HCT116 (cell line): ENCODE measurements around the gene PCP2. TPM values are rescaled to one million over a fixed set of nuclear protein-coding genes. Genes with fewer than 3 reads are reported as not detected.

Experiments used
- ATAC-seq: fragments of 200-7000 bp; cut with Tn5 transposase; 2 replicates; pipeline ENCODE4 v1.9.1; 2020; ENCODE audit warnings: mild to moderate bottlenecking, moderate library complexity
- BruUV-seq: library from RNA; stranded (reverse); fragments of 400-500 nt; replicated peaks from 2 replicates; lab custom pipeline; 2021; lab: Mats Ljungman, UMichigan
- CTCF ChIA-PET: fragments of 300-600 bp; sonication (Branson Sonifier 250); formaldehyde crosslinking; loops from one replicate; lab custom pipeline; 2021; ENCODE audit warnings: antibody characterized with exemption; lab: Charles Lee
- POLR2A ChIA-PET: fragments of 300-600, 350-600 bp; sonication (Branson Sonifier 250); formaldehyde crosslinking; loops from one replicate; lab custom pipeline; 2021; ENCODE audit warnings: antibody characterized with exemption; lab: Charles Lee
- RAD21 ChIA-PET, 2 experiments: fragments of 300-600 bp; sonication (Branson Sonifier 250); formaldehyde crosslinking; loops; one replicate each; lab custom pipeline; 2023; ENCODE audit warnings: low total read pairs in 2 of 2; ENCODE audit not compliant: uncharacterized antibody in 2 of 2, unreplicated experiment in 2 of 2, low non-redundant PET in 1 of 2; lab: Charles Lee
- DNase-seq: peaks from one replicate; pipeline ENCODE4 v3.0.0-alpha.2; 2010; ENCODE audit warnings: low read depth, low spot score
- H2AFZ ChIP-seq: fragments of 200-600 bp; shearing (Covaris generic), sonication (generic); 2 replicates; pipeline ENCODE4 v1.6.1; 2017; ENCODE audit warnings: low read depth, mixed run types, mixed read lengths, antibody characterized with exemption, low read length; ENCODE audit not compliant: poor library complexity, severe bottlenecking
- H3K27ac ChIP-seq: 2 replicates; pipeline ENCODE4 v1.5.1; 2012; ENCODE audit warnings: low read depth, low read length
- H3K27me3 ChIP-seq: fragments of 200-600 bp; sonication (generic); 2 replicates; pipeline ENCODE4 v1.6.1; 2016; ENCODE audit warnings: mixed run types, low read length, mixed read lengths; ENCODE audit not compliant: insufficient read depth
- H3K36me3 ChIP-seq, 2 experiments: fragments of 200-500 bp in 1 of 2; fragments of 200-600 bp in 1 of 2; sonication (Bioruptor generic) in 1 of 2; sonication (generic) in 1 of 2; 2 replicates each; pipeline versions ENCODE4 v1.5.1 to v1.6.1; 2014 to 2016; ENCODE audit warnings: low read length in 2 of 2, inconsistent platforms in 1 of 2, mixed read lengths in 1 of 2, mixed run types in 1 of 2; ENCODE audit not compliant: insufficient read depth in 2 of 2, control insufficient read depth in 1 of 2
- H3K4me1 ChIP-seq, 2 experiments: fragments of 200-600 bp in 1 of 2; sonication (generic) in 1 of 2; 2 replicates each; pipeline versions ENCODE4 v1.5.1 to v1.6.1; 2012 to 2017; ENCODE audit warnings: low read length in 2 of 2, inconsistent platforms in 1 of 2, mild to moderate bottlenecking in 1 of 2, mixed read lengths in 1 of 2, mixed run types in 1 of 2, moderate library complexity in 1 of 2; ENCODE audit not compliant: insufficient read depth in 2 of 2, control insufficient read depth in 1 of 2
- H3K4me2 ChIP-seq: fragments of 200-600 bp; sonication (generic); 2 replicates; pipeline ENCODE4 v1.6.1; 2017; ENCODE audit warnings: mixed run types, low read length, mixed read lengths
- H3K4me3 ChIP-seq, 2 experiments: fragments of 200-600 bp in 1 of 2; sonication (generic) in 1 of 2; replicated peaks in 1 of 2; 2 replicates each; pipeline ENCODE4 v1.5.1; 2011 to 2016; ENCODE audit warnings: low read length in 2 of 2, control low read depth in 1 of 2, low read depth in 1 of 2, mild to moderate bottlenecking in 1 of 2, mixed read lengths in 1 of 2, mixed run types in 1 of 2
- H3K79me2 ChIP-seq: fragments of 200-600 bp; sonication (generic); 2 replicates; pipeline ENCODE4 v1.6.1; 2017; ENCODE audit warnings: mild to moderate bottlenecking, mixed run types, low read length, moderate library complexity, mixed read lengths; ENCODE audit not compliant: insufficient read depth
- H3K9ac ChIP-seq: fragments of 200-600 bp; sonication (generic); 2 replicates; pipeline ENCODE4 v1.6.1; 2016; ENCODE audit warnings: low read length, mixed read lengths
- H3K9me2 ChIP-seq: fragments of 200-600 bp; sonication (generic), shearing (Covaris generic); 2 replicates; pipeline ENCODE4 v1.6.1; 2017; ENCODE audit warnings: mixed run types, mild to moderate bottlenecking, moderate library complexity; ENCODE audit not compliant: insufficient read depth
- H3K9me3 ChIP-seq, 2 experiments: fragments of 200-500 bp in 1 of 2; fragments of 200-600 bp in 1 of 2; sonication (Bioruptor generic) in 1 of 2; sonication (generic) in 1 of 2; 2 replicates each; pipeline ENCODE4 v1.6.1; 2014 to 2017; ENCODE audit warnings: low read length in 2 of 2, mixed read lengths in 2 of 2, inconsistent platforms in 1 of 2, low read depth in 1 of 2, mild to moderate bottlenecking in 1 of 2, mixed run types in 1 of 2, moderate library complexity in 1 of 2; ENCODE audit not compliant: control insufficient read depth in 1 of 2, insufficient read depth in 1 of 2
- H4K20me1 ChIP-seq: fragments of 200-600 bp; sonication (generic), shearing (Covaris generic); 2 replicates; pipeline ENCODE4 v1.6.1; 2017; ENCODE audit warnings: mixed run types, mild to moderate bottlenecking, moderate library complexity; ENCODE audit not compliant: insufficient read depth
- ATF3 ChIP-seq: IDR thresholded peaks from 2 replicates; pipeline ENCODE4 v1.6.1; 2012
- EGR1 ChIP-seq: IDR thresholded peaks from 2 replicates; pipeline ENCODE4 v1.6.1; 2012; ENCODE audit warnings: low read depth
- ELF1 ChIP-seq: IDR thresholded peaks from 2 replicates; pipeline ENCODE4 v1.6.1; 2012; ENCODE audit warnings: low read depth, borderline replicate concordance
- FOSL1 ChIP-seq: IDR thresholded peaks from 2 replicates; pipeline ENCODE4 v1.6.1; 2012; ENCODE audit warnings: low read depth
- JUND ChIP-seq: IDR thresholded peaks from 2 replicates; pipeline ENCODE4 v1.6.1; 2012
- MAX ChIP-seq: IDR thresholded peaks from 2 replicates; pipeline ENCODE4 v1.6.1; 2012
- POLR2AphosphoS5 ChIP-seq: IDR thresholded peaks from 2 replicates; pipeline ENCODE4 v1.6.1; 2011; ENCODE audit warnings: mild to moderate bottlenecking, low read depth, low read length, moderate library complexity
- REST ChIP-seq: IDR thresholded peaks from 2 replicates; pipeline ENCODE4 v1.6.1; 2012; ENCODE audit warnings: low read depth
- SP1 ChIP-seq: IDR thresholded peaks from 2 replicates; pipeline ENCODE4 v1.6.1; 2012; ENCODE audit warnings: low read depth
- SRF ChIP-seq: IDR thresholded peaks from 2 replicates; pipeline ENCODE4 v1.6.1; 2012; ENCODE audit warnings: low read depth
- TCF7L2 ChIP-seq: IDR thresholded peaks from 2 replicates; pipeline ENCODE4 v1.7.0; 2011; ENCODE audit warnings: borderline replicate concordance, inconsistent platforms; ENCODE audit not compliant: insufficient read depth, insufficient read length; ENCODE audit errors: extremely low read depth
- ZBTB33 ChIP-seq: IDR thresholded peaks from 2 replicates; pipeline ENCODE4 v1.6.1; 2011; ENCODE audit warnings: mild to moderate bottlenecking, low read length, moderate library complexity; ENCODE audit not compliant: insufficient replicate concordance; ENCODE audit errors: extremely low read depth
- ZFX ChIP-seq: fragments of 450-650 bp; IDR thresholded peaks from 2 replicates; pipeline ENCODE4 v1.6.1; 2017
- ZNF274 ChIP-seq: fragments of 200-500 bp; sonication (Bioruptor generic); IDR thresholded peaks from 2 replicates; pipeline ENCODE4 v1.6.1; 2014; ENCODE audit warnings: mild to moderate bottlenecking, low read depth, low read length, inconsistent platforms
- intact Hi-C: fragments of 100-400 bp; cut with micrococcal nuclease; formaldehyde crosslinking; loops from 2 replicates; pipeline ENCODE4 v1.10.0; 2022
- total RNA-seq: library from RNA; stranded (reverse); gene quantifications from one replicate; pipeline ENCODE4 v1.2.1, GENCODE V29; 2021; ENCODE audit not compliant: unreplicated experiment

PCP2 gene
- total RNA-seq, 1 experiment from 2014 or later = 0.32 TPM

- no peak for TF ChIP-seq EGR1
These were observed 31.6 kb upstream of the PCP2 start (continued) for GRCh38 chr19:7665076-7665475.

- no peak overlapping the region for H3K27ac ChIP-seq
- POLR2A ChIA-PET = no interaction called here
- H3K9me3 ChIP-seq = no peaks in the 10 kb centered on the region
- H3K9me2 ChIP-seq = no peaks in the 10 kb centered on the region
- no TSS peak for BruUV-seq
- DNase-seq = no peak
- ATAC-seq = no peak
- H2AFZ ChIP-seq = no peak overlapping the region
- intact Hi-C loops = no loop called here
- H3K9ac ChIP-seq = no peak overlapping the region
- CTCF ChIA-PET = no interaction called here
- RAD21 ChIA-PET = no interaction called here
- no peaks in the 10 kb centered on the region for H4K20me1 ChIP-seq
- H3K36me3 ChIP-seq = no peaks in the 10 kb centered on the region
- TF ChIP-seq MAX = no peak
- no peak overlapping the region for H3K4me3 ChIP-seq
- H3K79me2 ChIP-seq = no peaks in the 10 kb centered on the region
- no peaks in the 10 kb centered on the region for H3K27me3 ChIP-seq
- H3K4me2 ChIP-seq = no peak overlapping the region
- no peaks in the 10 kb centered on the region for H3K4me1 ChIP-seq
These were observed 30.2 kb upstream of the PCP2 start for GRCh38 chr19:7663706-7664105.

GRCh38 chr19:7662657-7663056 lies 29.1 kb upstream of the PCP2 start:
- ATAC-seq (no peak), DNase-seq (no peak)
- RAD21 ChIA-PET = no interaction called here
- no peaks in the 10 kb centered on the region for H3K36me3 ChIP-seq
- no peaks in the 10 kb centered on the region for H3K79me2 ChIP-seq
- no peaks in the 10 kb centered on the region for H4K20me1 ChIP-seq
- POLR2A ChIA-PET = no interaction called here
- H3K4me3 ChIP-seq = no peak overlapping the region
- no peaks in the 10 kb centered on the region for H3K9me2 ChIP-seq
- no peaks in the 10 kb centered on the region for H3K27me3 ChIP-seq
- no peak overlapping the region for H3K4me2 ChIP-seq
- H3K9me3 ChIP-seq = no peaks in the 10 kb centered on the region
- H2AFZ ChIP-seq = no peak overlapping the region
- H3K4me1 ChIP-seq = no peaks in the 10 kb centered on the region
- CTCF ChIA-PET = no interaction called here
- intact Hi-C loops = no loop called here
- H3K27ac ChIP-seq = no peak overlapping the region
- BruUV-seq = no TSS peak
- no peak overlapping the region for H3K9ac ChIP-seq
- TF ChIP-seq ZBTB33 (no peak), POLR2AphosphoS5 (no peak), TCF7L2 (no peak), SP1 (no peak), ZFX (no peak), ATF3 (no peak), JUND (no peak), ZNF274 (no peak), SRF (no peak), ELF1 (no peak), REST (no peak), MAX (no peak), FOSL1 (no peak)
